Raji (cell line): ENCODE results near the gene ADD3.

Experiments
- POLR2A ChIP-seq: IDR thresholded peaks from 2 replicates; pipeline ENCODE4 v1.6.1; 2011; ENCODE audit warnings: low read depth, low read length, control low read depth; ENCODE audit not compliant: insufficient read depth

Gene ADD3

DNA sequence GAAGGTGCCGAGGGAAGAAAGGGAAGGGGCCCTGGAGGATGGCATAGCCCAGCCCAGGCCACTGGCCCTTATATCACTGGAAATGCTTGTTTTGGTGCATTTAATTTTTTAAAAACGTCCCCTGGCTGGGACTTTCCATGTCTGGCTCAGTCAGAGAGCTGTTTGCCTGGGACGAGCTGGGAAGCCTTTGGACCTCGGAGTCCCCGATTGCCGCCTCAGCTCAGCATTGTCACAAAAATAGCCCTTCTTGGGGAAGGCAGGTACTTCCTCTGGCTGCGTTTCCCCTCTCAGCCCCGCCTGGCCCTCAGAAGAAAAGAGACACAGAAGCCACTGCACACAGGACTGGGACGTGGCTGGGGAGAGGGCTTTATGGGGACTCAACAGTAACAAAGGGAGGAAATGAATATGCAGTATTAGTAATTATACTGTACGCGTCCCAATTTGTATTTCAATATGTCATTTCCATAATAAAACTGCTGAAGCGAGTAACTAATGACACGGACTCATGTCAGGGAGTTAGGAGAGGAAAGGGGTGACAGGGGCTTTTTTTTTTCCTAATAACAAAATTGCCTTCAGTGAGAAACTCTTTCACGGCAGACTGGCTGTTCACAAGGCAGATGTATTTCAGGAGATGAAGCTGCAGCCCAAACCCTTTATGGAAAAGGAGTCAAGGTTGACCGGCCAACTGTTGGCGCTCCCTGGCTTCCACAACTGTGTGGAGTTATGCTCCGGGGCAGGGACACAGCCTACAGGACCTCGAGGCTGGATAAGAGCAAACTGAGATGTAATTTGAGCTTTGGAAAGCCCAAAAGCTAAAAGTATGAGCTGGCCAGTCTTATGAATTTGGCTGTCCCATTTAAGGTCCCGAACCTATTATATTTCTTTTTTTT is 168.6 kb downstream of the ADD3 start:
- TF ChIP-seq POLR2A: no peak

DNA sequence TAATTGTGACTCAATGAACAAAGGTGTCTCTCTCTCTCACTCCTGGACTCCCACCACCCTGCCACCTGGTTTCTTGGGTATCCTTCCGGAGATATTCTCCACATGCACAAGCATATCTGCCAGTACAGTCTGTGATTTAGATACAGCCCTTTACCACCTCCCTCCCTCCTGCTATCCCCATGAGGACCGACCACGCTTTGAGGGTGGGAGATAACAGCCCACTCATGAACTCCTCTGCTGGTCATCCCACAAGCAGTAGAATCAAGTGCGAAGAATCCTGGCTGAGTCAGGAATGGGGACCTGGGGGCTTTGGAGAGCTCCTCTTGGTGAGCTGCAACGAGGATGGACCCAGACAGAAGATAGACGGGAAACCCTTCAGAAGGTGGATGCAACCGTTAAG is 171.4 kb downstream of the ADD3 start:
- no peak for TF ChIP-seq POLR2A

DNA sequence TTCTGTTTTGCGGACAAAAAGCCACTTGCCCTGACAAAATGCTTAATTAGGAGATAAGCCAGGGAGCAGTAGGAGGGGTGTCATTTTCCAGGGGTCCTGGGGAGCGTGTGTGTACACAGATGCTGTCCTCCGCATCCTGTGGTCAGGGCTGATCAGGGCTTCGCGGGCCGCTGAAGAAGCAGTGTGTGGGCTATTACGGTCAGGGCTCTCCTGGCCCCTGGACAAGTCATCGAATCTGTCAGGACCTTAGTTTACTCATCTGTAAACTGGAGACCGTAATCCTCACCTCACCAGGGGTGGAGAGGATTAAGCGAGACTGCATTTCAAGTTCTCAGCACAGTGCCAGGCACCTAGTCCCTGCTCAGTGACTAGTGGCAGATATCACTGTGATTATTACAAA is 173.7 kb downstream of the ADD3 start:
- no peak for TF ChIP-seq POLR2A

DNA sequence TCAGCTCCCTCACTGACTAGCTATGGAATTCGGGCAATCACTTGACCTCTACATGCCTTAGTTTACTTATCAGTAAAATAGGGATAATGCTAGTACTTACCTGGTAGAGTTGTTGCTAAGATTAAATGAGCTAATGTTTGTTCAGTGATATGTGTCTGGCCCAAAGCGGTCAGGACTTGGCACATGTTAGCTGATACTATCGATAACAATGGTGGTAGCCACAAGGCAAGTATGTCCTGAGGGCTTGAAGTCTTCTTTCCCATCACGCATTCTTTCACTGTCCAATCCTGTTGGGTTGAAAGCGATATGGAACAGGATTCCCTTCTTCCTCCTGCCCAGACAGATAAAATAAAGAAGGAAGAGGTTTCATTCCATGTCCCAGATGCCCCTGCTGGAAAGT is 174.1 kb downstream of the ADD3 start:
- no peak for TF ChIP-seq POLR2A

DNA sequence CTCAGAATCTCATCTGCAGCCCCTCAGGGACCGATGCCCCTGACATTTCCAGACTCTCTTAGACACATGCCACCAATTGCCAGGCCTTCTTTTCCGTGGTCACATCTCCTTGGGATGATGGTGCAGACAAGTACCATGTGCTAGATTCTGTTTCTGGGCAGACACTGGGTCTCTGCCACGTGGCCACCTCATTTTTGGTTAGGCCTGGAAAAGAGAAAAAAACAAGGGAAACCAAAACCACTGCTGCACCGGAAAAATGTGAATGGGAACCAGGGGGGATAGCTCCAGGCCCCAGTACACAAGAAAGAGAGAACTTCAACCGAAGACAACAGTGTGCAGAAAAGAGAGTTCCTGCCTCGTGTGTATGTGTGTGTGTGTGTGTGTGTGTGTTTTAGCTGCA is 176.6 kb downstream of the ADD3 start:
- no peak for TF ChIP-seq POLR2A
